Upper lobe of left lung (tissue), 4 donors: ENCODE measurements around the gene LYRM4.

Source experiments
- CTCF ChIP-seq, 6 experiments: fragments of 450-650 bp in 4 of 6; fragments of 200-600 bp in 2 of 6; sonication (generic) in 2 of 6; IDR thresholded peaks; one replicate each; pipeline ENCODE4 v1.5.1; 2016 to 2019; ENCODE audit warnings: antibody characterized with exemption in 6 of 6
- POLR2A ChIP-seq, 4 donors: fragments of 450-650 bp; IDR thresholded peaks; one replicate each; pipeline ENCODE4 v1.5.1; 2016 to 2017; ENCODE audit warnings: antibody characterized with exemption in 4 of 4, mild to moderate bottlenecking in 2 of 4

- TF ChIP-seq CTCF (IDR thresholded peaks at IDR 0.05) (no peak), POLR2A (IDR thresholded peaks at IDR 0.05) (no peak)
These were observed 86.5 kb downstream of the LYRM4 start for GRCh38 chr6:5174244-5174643.
